UCSD-AML1 (cell line): ENCODE data around the gene TCF12.
"Not testable (repeated sequence)": the region's sequence is repeated elsewhere in the genome, so short reads cannot be mapped to it uniquely, and the experiment has no call there.

Source experiments
- DNase-seq: peaks from one replicate; lab custom pipeline; 2025; ENCODE audit not compliant: unreplicated experiment; lab: John Stamatoyannopoulos, UW

Gene TCF12

DNA sequence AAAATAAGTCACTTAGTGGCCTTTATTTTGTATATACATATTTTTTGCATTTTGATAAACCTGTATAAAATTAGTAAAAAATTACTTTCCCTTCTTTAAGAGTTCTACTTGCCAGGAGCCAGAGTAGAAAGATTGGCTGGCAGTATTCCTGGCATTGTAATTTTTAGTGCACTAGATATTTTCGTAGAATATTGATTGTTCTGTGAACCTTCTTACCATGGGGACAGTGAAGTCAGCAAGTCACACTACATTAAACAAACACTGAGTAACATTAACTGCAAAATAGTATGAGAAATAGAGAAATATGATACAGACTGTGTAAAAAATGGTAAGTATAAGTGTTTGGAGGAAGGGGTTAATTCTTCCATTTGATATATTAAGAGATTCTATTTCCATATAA is 26.0 kb downstream of the TCF12 start:
- no peak for DNase-seq

GRCh38 chr15:56946150-56946549 is 27.7 kb downstream of the TCF12 start:
- no peak for DNase-seq

- DNase-seq = no peak
Observed at GRCh38 chr15:56948000-56948763, 29.7 kb downstream of the TCF12 start.

- DNase-seq = no peak
Observed at GRCh38 chr15:56948764-56949101, 30.3 kb downstream of the TCF12 start.

DNA sequence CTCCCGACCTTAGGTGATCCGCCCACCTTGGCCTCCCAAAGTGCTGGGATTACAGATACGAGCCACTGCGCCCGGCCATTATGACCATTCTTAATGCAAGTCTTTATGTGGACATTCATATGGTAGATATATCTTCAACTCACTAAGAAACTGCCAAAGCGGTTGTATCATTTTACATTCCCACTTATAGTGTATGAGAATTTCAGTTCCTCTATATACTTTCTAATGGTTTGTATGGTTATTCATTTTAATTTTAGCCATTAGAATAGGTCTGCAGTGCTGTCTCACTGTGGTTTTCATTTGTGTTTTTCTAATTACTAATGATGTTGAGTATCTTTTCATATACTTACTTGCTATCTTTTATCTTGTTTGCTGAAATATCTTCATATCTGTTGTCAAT is 32.5 kb downstream of the TCF12 start:
- no peak for DNase-seq

DNA sequence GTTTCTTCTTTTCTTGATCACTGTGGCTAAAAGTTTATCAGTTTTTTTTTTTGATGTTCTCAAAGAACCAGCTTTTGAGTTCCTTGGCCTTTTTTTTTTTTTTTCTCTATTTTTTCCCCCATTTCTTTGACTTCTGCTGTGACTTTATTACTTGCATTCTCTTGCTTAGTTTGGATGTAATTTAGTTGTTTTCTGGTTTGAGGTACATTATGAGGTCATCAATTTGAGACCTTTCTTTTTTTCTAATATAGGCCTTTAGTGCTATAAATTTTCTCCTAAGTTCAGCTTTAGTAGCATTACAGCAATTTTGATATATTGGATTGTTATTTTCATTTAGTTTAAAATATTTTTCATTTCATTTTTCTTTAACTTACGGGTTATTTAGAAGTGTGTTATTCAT is 35.3 kb downstream of the TCF12 start:
- DNase-seq = no peak

DNA sequence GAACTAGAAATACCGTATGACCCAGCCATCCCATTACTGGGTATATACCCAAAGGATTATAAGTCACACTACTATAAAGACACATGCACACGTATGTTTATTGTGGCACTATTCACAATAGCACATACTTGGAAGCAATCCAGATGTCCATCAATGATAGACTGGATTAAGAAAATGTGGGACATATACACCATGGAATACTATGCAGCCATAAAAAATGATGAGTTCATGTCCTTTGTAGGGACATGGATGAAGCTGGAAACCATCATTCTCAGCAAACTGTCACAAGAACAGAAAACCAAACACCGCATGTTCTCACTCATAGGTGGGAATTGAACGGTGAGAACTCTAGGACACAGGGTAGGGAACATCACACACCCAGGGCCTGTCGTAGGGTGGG is 36.6 kb downstream of the TCF12 start:
- DNase-seq = not testable (repeated sequence)

DNA sequence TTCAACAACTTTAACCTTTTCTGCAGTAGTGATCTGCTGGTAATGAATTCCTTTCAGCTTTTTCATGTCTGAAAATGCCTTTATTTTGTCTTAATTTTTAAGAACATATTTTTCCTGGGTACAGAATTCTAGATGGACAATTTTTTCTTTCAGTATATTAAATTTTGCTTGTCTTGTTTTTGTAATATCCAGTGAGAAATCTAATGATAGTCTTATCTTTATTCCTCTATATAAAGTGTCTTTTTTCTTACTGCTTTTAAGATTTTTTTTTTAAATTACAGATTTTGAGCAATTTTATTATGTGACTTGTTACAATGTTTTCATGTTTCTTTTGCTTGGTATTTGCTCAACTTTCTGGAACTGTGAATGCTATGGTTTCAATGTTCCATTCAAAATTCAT is 38.1 kb downstream of the TCF12 start:
- no peak for DNase-seq

DNA sequence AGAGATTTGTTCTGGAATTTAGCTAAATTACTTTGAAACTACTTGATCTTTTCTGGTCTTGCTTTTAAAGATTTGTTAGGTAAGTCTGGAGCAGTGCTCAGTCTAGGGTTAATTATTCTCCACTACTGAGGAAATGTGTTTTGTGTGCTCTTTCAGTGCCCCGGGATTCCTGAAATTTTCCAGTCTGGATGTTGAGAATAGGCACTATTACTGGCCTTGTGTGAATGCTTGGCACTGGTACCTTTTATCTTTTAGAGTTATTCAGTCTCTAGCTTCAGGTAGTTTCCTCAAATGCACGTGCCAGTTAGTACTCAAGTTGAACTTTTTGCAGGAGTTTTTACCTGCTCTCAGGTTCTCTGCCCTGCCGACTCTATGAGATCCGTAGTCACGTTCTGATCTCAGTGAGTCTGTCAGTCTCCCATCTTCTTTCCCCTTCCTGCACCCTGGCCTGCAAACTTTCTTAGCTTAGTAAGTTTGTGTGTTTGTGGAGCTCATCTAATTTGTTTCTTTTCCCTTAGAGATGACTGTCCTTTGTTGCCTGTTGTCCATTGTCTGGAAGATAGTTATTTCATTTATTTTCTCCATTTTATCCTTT is 39.5 kb downstream of the TCF12 start:
- DNase-seq = no peak

- no peak for DNase-seq
Observed at GRCh38 chr15:56959318-56959648, 40.8 kb downstream of the TCF12 start.

GRCh38 chr15:56960116-56960515 is 41.7 kb downstream of the TCF12 start:
- DNase-seq = no peak

GRCh38 chr15:56963126-56963525 is 44.7 kb downstream of the TCF12 start:
- DNase-seq = no peak

DNA sequence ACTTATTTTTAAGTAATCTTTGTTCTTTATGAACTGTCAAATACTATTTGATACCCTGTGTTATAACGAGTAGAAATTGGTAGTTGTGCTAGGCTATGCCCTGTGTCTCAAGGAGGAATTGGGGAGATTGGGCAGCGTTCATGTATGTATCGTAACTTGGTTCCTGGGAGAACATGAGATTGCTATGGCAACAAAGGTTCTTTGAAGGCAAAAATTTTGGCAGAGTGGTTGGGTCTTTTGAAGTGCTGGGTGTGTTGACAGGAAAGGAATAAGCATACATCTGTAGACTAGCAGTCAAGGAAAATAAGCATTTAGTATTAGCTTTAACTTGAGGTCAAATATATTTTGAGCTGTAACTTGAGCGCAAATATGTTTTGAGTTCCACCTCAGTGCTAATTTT is 45.3 kb downstream of the TCF12 start:
- DNase-seq = no peak

DNA sequence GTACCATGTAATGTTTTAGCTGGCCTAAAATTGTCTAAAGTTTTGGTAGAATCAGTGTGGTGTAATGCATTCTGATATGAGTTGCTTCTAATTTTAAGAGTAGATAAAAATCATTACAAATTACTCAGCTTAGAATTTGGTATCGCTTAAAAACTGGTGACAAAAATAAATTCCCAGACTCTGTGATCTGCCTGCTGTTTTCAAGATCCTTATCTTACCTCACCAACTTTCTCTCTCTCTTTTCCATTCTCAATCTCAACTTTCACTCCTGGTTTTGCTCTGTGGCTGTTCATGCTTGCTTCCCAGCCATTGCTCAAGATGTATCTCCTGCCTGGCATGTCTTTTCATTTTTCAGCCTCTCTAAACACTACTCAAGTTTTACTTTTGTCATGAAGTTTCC is 45.7 kb downstream of the TCF12 start:
- no peak for DNase-seq

DNA sequence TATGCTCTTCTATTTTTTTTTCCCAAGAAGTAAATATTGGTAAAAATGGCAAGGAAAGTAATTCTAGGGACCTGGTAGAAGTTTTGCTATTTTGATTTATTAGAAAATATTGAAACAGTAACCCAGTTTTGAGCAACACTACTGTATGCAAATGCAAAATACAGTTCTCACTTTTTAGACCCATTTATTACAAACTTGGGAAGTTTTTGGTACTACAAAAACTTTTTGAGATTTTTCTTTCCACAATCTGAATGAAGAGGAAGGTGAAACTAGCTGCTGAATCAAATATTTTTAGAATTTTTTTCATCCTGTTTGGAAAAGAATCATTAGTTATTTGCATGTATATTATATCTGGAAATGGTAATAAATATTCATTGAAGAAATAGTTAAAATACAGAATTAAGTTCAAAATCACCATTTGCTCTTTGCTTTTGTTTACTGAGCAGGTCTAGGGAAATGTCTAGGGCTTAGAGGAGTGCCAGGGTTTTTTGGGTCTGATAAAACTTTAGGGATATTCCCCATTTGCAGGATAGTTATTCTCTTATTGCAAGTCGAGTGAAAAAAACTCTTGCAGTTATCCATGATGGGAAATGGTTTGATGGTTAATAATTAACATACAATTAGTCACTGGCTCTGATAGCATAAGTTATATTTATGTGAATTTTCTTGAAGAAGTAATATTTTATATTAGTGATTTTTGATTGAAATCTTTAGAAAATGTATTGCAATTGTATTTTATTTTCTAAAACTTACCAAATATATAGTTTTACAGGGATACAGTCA is 47.0 kb downstream of the TCF12 start:
- DNase-seq = no peak

GRCh38 chr15:56967336-56967735 is 48.9 kb downstream of the TCF12 start:
- no peak for DNase-seq

GRCh38 chr15:56968256-56968655 is 49.8 kb downstream of the TCF12 start:
- no peak for DNase-seq

DNA sequence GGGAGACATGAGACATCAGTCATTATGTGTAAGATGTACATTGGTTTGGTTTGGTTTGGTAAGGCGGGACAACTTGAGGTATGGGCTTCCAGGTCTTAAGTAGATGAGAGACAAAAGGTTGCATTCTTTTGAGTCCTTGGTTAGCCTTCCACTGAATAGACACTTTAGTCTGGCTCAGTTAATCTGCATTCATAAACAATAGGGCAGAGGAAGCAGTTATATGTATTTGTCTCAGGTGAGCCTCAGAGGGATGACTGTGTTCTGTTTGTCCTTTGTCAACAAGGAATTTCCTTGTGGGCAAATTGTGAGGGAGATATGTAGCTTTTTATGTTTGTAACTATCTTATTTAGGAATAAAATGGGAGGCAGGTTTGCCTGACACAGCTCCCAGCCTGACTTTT is 50.4 kb downstream of the TCF12 start:
- no peak for DNase-seq

- no peak for DNase-seq
Observed at GRCh38 chr15:56969265-56969895, 50.9 kb downstream of the TCF12 start.

DNA sequence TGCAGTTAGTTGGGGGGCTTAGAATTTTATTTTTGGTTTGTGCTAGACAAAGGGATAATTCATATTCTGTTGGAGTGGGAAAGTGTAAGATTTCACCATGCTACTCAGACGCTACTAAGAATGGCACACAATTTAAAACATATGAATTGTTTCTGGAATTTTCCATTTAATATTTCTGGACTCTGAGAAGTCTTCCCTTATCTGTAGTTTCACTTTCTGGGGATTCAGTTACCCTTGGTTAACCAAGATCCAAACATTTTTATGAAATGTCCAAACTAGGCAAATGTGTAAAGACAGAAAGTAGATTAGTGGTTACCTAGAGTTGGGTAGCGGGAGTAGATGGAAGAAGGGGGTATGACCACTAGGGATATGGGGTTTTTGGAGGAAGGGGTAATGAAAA is 53.1 kb downstream of the TCF12 start:
- DNase-seq = no peak

GRCh38 chr15:56972016-56972415 is 53.6 kb downstream of the TCF12 start:
- no peak for DNase-seq

GRCh38 chr15:56972426-56972825 is 54.0 kb downstream of the TCF12 start:
- DNase-seq = no peak
